ENCODE data around the gene NCK2.

NCK2 gene

DNA sequence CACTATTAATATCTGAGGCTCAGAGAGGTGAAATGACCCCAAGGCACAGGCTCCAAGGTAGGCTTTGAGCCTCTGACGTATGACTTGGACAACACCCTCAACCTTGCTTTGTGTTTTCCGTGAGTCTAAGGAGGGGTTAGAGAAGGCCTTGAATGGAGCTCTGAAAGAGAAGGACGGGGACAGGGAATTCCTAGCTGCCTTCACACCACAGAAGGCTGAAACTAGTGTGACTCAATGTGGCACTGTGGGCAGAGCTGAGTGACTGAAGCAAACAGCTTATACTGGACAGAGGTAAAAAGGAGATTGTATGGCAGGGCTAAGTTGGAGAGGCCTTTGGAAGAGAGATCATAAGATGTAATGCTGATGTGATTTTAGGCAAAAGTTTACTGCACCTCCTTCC is 3.5 kb upstream of the NCK2 start:
- H3K4me1 ChIP-seq (ENCODE audit: insufficient read depth, low read length), result peaks cover 9% of the 10 kb centered on the region
- no peaks in the 10 kb centered on the region for H3K27me3 ChIP-seq (ENCODE audit: insufficient read depth, low read length)
- H3K9me3 ChIP-seq (ENCODE audit: low read length), result no peaks in the 10 kb centered on the region
- H3K36me3 ChIP-seq (ENCODE audit: insufficient read depth, low read length), result no peaks in the 10 kb centered on the region
- H3K4me3 ChIP-seq (ENCODE audit: low read length), result no peak overlapping the region
- no peak overlapping the region for H2AFZ ChIP-seq (ENCODE audit: low read depth, low read length)

- Histone ChIP-seq H3K4me1 (ENCODE audit: insufficient read depth, low read length) (peaks cover 14% of the 10 kb centered on the region), H2AFZ (ENCODE audit: low read depth, low read length) (no peak overlapping the region), H3K36me3 (ENCODE audit: insufficient read depth, low read length) (no peaks in the 10 kb centered on the region), H3K9me3 (ENCODE audit: low read length) (no peaks in the 10 kb centered on the region), H3K4me3 (ENCODE audit: low read length) (no peak overlapping the region), H3K27me3 (ENCODE audit: insufficient read depth, low read length) (no peaks in the 10 kb centered on the region)
Measured at GRCh38 chr2:105741617-105742016, 3.1 kb upstream of the NCK2 start.

DNA sequence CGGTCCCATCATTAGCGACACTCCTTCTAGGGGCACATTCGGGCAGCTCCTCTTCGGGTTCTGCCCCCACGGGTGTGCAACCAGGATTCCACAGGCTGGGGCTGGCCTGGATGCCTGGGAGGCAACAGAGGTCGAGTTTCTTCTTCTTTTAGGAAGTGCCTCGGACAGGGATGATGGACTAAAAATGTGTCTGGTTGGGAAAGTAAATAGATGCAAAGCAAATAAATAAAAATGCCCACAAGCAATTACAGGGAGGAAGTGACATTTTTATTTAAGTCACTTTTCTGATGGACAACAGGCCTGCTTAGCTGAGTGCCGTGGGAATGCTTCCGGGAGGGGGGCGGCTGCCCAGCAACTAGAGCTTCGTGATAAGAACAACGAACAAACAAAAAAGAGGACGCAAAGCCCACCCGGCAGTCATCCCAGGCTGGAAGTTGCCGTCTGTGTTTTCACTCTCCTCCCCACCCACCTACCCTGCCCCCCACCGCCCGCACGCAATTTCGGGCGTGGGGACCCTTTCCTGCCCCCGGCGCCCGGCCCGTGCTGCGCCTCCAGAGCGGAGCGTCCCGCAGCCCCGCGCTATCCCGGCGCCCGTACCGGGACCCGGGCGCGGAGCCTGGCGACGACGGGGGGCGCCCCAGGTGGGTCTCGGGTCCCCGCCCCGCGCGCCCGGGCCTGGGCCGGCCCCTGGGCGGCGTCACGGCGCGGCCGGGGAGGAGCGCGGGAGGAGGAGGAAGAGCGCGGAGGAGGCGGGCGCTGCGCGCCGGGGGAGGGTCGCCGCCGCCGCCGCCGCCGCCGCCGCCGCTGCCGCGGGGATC is 412 bp upstream of the NCK2 start:
- Histone ChIP-seq H3K9me3 (ENCODE audit: low read length) (no peaks in the 10 kb centered on the region), H3K4me1 (ENCODE audit: insufficient read depth, low read length) (peaks cover 22% of the 10 kb centered on the region), H2AFZ (ENCODE audit: low read depth, low read length) (peak overlapping the region; percentile 84), H3K4me3 (ENCODE audit: low read length) (peak overlapping the region; percentile 89), H3K36me3 (ENCODE audit: insufficient read depth, low read length) (peaks cover 6% of the 10 kb centered on the region), H3K27me3 (ENCODE audit: insufficient read depth, low read length) (no peaks in the 10 kb centered on the region)

DNA sequence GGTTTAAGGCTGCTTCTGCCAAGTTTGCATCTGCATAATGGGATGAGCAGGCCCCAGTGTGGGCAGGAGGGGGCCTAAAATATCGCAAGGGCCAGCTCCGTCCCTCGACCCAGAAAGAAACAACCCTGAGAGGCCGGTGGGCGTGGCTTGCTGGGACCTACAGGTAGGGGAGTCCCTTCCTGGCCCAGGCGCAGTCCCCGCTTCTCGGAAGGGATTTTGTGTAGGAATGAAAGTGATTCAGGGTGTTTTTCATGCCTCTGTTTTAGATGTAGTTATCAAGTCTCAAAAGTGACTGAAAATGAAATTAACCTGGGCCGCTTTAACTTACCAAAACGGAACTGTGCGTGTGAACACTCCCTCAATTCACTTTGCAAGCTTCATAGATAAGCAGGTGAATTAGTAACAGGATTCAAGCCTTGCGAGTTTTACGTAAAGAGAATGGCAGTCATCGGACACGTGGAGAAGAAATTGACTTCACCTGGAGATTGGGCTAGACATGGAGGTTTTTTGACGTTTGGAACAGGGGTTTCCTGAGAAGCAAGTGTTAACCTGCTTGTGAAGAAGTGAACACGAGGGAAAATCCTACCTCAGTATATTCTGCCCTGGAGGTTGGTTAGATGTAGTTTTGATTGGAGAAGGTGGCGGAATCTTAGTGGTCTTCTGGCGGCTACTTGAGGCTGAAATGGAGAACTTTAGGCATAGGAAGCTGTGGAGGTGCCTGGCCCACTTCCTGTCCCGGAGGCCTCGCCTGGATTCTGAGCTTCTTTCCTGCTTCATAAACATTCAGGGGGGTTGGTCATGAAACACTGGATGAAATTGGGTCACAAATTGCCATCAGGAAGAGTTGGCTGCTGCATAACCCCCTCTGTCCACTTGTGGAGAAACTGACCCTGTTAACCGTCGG is 1.7 kb downstream of the NCK2 start:
- Histone ChIP-seq H3K36me3 (ENCODE audit: insufficient read depth, low read length) (peaks cover 6% of the 10 kb centered on the region), H2AFZ (ENCODE audit: low read depth, low read length) (no peak overlapping the region)

DNA sequence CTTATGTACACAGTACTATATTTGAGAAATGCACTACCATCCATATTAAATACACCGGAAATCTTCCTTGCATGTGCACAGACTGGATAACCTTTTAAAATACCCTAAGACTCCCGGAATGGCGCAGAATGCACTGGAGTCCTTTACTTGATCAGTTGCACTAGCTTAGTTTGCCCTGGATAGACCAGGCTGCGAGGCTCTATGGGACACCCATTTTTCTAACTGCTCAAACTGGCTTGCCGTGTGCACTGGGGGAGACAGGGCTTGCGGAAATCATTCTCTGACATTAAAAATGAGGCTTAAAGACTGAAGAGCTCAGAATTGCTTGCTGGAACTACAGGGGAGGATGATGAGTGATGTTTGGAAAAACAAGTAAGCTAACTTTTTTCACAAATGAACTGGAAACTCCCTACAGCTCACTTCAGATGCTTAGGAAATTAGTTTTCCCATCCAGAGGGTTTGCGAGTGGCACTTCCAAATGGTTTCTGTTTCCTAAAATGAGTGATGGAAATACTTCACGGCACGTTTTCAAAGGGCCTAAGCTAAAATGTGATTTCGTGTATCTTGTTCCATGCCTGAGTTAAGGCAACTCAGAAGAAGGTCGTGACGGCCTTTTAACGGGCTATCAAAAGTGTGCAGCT is 2.7 kb downstream of the NCK2 start:
- H3K27me3 ChIP-seq (ENCODE audit: insufficient read depth, low read length), result no peaks in the 10 kb centered on the region
- no peak overlapping the region for H2AFZ ChIP-seq (ENCODE audit: low read depth, low read length)
- peaks cover 22% of the 10 kb centered on the region for H3K4me1 ChIP-seq (ENCODE audit: insufficient read depth, low read length)
- peaks cover 9% of the 10 kb centered on the region for H3K36me3 ChIP-seq (ENCODE audit: insufficient read depth, low read length)
- H3K9me3 ChIP-seq (ENCODE audit: low read length), result peaks cover 5% of the 10 kb centered on the region
- H3K4me3 ChIP-seq (ENCODE audit: low read length), result no peak overlapping the region

More for the DNA sequence above, 1.7 kb downstream of the NCK2 start:
- Histone ChIP-seq H3K27me3 (ENCODE audit: insufficient read depth, low read length) (no peaks in the 10 kb centered on the region), H3K4me1 (ENCODE audit: insufficient read depth, low read length) (peaks cover 22% of the 10 kb centered on the region), H3K4me3 (ENCODE audit: low read length) (peak overlapping the region; percentile 89), H3K9me3 (ENCODE audit: low read length) (peaks cover 5% of the 10 kb centered on the region)

DNA sequence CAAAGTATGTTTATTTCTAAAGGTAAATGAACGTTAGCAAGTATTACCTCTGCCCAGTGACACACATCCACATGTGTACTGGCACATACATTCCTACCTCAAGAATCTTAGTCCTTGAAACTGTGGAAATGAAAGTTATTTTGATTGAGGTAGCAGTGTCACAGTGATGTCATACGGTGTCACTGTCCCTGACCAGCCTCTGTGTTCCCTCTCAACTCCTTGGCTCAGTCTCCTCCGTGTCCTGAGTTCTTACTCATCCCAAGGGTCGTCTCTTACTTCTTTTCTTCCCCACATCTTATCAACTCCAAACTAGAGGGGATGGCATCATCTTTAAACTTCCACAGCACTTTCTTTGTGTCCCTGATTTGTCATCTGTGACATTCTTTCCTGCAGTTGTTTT is 3.3 kb downstream of the NCK2 start:
- Histone ChIP-seq H3K9me3 (ENCODE audit: low read length) (peaks cover 5% of the 10 kb centered on the region), H3K27me3 (ENCODE audit: insufficient read depth, low read length) (no peaks in the 10 kb centered on the region), H3K4me1 (ENCODE audit: insufficient read depth, low read length) (peaks cover 22% of the 10 kb centered on the region), H3K4me3 (ENCODE audit: low read length) (no peak overlapping the region), H2AFZ (ENCODE audit: low read depth, low read length) (no peak overlapping the region), H3K36me3 (ENCODE audit: insufficient read depth, low read length) (peaks cover 15% of the 10 kb centered on the region)

DNA sequence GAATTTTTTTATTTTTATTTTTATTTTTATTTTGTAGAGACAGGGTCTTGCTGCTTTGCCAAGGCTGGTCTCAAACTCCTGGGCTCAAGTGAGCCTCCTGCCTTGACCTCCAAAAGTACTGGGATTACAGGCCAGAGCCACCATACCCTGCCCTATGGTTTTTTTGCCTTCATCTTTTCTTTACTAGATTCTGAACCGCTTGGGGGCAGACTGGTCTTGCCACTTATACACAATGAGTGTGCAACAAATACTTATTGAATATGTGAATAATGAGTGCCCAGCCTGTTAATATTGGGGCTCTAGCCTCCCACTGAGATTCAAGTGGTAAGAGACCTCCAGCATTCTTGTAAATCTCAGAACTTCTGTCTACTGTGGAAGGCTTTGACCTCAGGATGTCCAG is 3.9 kb downstream of the NCK2 start:
- Histone ChIP-seq H2AFZ (ENCODE audit: low read depth, low read length) (no peak overlapping the region), H3K27me3 (ENCODE audit: insufficient read depth, low read length) (no peaks in the 10 kb centered on the region), H3K4me1 (ENCODE audit: insufficient read depth, low read length) (peaks cover 22% of the 10 kb centered on the region), H3K9me3 (ENCODE audit: low read length) (peaks cover 5% of the 10 kb centered on the region), H3K4me3 (ENCODE audit: low read length) (no peak overlapping the region), H3K36me3 (ENCODE audit: insufficient read depth, low read length) (peaks cover 19% of the 10 kb centered on the region)

- Histone ChIP-seq H3K9me3 (ENCODE audit: low read length) (peaks cover 5% of the 10 kb centered on the region), H3K27me3 (ENCODE audit: insufficient read depth, low read length) (no peaks in the 10 kb centered on the region), H2AFZ (ENCODE audit: low read depth, low read length) (no peak overlapping the region), H3K4me1 (ENCODE audit: insufficient read depth, low read length) (peaks cover 15% of the 10 kb centered on the region), H3K4me3 (ENCODE audit: low read length) (no peak overlapping the region), H3K36me3 (ENCODE audit: insufficient read depth, low read length) (peaks cover 19% of the 10 kb centered on the region)
Measured at GRCh38 chr2:105749583-105750400, 5.1 kb downstream of the NCK2 start.

- peaks cover 15% of the 10 kb centered on the region for H3K4me1 ChIP-seq (ENCODE audit: insufficient read depth, low read length)
- peaks cover 5% of the 10 kb centered on the region for H3K9me3 ChIP-seq (ENCODE audit: low read length)
- no peak overlapping the region for H2AFZ ChIP-seq (ENCODE audit: low read depth, low read length)
- no peak overlapping the region for H3K4me3 ChIP-seq (ENCODE audit: low read length)
- peaks cover 19% of the 10 kb centered on the region for H3K36me3 ChIP-seq (ENCODE audit: insufficient read depth, low read length)
- H3K27me3 ChIP-seq (ENCODE audit: insufficient read depth, low read length), result no peaks in the 10 kb centered on the region
Measured at GRCh38 chr2:105750735-105751134, 6.0 kb downstream of the NCK2 start.

GRCh38 chr2:105751272-105751671 is 6.6 kb downstream of the NCK2 start:
- H3K27me3 ChIP-seq (ENCODE audit: insufficient read depth, low read length), result no peaks in the 10 kb centered on the region
- H3K4me3 ChIP-seq (ENCODE audit: low read length), result no peak overlapping the region
- H3K36me3 ChIP-seq (ENCODE audit: insufficient read depth, low read length), result peaks cover 19% of the 10 kb centered on the region
- H2AFZ ChIP-seq (ENCODE audit: low read depth, low read length), result no peak overlapping the region
- H3K9me3 ChIP-seq (ENCODE audit: low read length), result peaks cover 5% of the 10 kb centered on the region
- peaks cover 12% of the 10 kb centered on the region for H3K4me1 ChIP-seq (ENCODE audit: insufficient read depth, low read length)

DNA sequence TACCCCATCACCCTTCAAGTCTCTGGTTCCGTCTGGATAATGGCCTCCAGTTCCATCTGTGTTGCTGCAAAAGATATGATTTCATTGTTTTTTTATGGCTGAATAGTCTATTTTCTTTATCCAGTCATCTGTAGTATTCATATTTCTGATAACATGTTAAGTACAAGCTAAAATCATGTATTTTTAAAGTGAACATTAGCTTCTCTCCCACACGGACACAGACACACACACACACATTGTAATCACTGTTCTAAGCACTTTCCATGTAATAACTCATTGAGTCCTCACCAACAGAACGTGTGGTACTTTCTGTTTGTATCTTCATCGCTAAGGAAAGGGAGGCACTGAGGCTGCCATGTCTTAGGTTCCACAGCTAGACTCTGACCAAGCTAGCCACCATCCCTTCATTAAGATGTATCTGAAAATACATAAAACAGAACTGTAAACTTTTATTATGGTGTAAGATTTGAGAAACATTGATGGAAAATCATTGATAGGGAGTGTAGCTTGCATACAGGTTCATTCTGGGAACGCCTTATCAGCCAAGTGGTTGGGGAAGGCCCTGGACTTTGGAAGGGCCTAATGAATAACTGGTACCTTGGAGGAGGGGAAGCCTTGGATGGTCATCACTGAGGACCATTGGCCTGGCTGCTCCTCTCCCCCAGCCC is 8.1 kb downstream of the NCK2 start:
- Histone ChIP-seq H3K4me3 (ENCODE audit: low read length) (no peak overlapping the region), H3K4me1 (ENCODE audit: insufficient read depth, low read length) (no peaks in the 10 kb centered on the region), H3K9me3 (ENCODE audit: low read length) (peaks cover 5% of the 10 kb centered on the region), H3K36me3 (ENCODE audit: insufficient read depth, low read length) (peaks cover 18% of the 10 kb centered on the region), H2AFZ (ENCODE audit: low read depth, low read length) (no peak overlapping the region), H3K27me3 (ENCODE audit: insufficient read depth, low read length) (no peaks in the 10 kb centered on the region)

- H3K36me3 ChIP-seq (ENCODE audit: insufficient read depth, low read length), result peaks cover 18% of the 10 kb centered on the region
- H3K9me3 ChIP-seq (ENCODE audit: low read length), result peaks cover 5% of the 10 kb centered on the region
Measured at GRCh38 chr2:105753380-105753779, 8.7 kb downstream of the NCK2 start.

More at GRCh38 chr2:105753380-105753779, 8.7 kb downstream of the NCK2 start:
- Histone ChIP-seq H3K4me1 (ENCODE audit: insufficient read depth, low read length) (no peaks in the 10 kb centered on the region), H2AFZ (ENCODE audit: low read depth, low read length) (no peak overlapping the region), H3K4me3 (ENCODE audit: low read length) (no peak overlapping the region), H3K27me3 (ENCODE audit: insufficient read depth, low read length) (no peaks in the 10 kb centered on the region)
